T-helper 2 cell treated with Interferon-gamma antibody and Interleukin-4, amounts not matched to agents 5 μg/mL and 100 μg/mL, for 36 hours (primary cell): Measurements from ENCODE around the gene MPI.
"Not testable (repeated sequence)": the region's sequence is repeated elsewhere in the genome, so short reads cannot be mapped to it uniquely, and the experiment has no call there.

Source experiments
- DNase-seq: peaks from one replicate; pipeline ENCODE4 v3.0.0; 2021; ENCODE audit warnings: low spot score
- H3K27ac Mint-ChIP-seq: one replicate; pipeline ENCODE4 v1.8.0; 2021; ENCODE audit warnings: mild to moderate bottlenecking, mixed read lengths
- H3K27me3 Mint-ChIP-seq: one replicate; pipeline ENCODE4 v1.8.0; 2021; ENCODE audit warnings: low read depth, mixed read lengths
- H3K36me3 Mint-ChIP-seq: one replicate; pipeline ENCODE4 v1.8.0; 2021; ENCODE audit warnings: low read depth, mixed read lengths
- H3K4me1 Mint-ChIP-seq: one replicate; pipeline ENCODE4 v1.8.0; 2021; ENCODE audit warnings: low read depth, mixed read lengths
- H3K4me3 Mint-ChIP-seq: one replicate; pipeline ENCODE4 v1.8.0; 2022; ENCODE audit warnings: mild to moderate bottlenecking, moderate library complexity, mixed read lengths
- H3K9me3 Mint-ChIP-seq: one replicate; pipeline ENCODE4 v1.8.0; 2021; ENCODE audit warnings: mixed read lengths

Gene MPI

DNA sequence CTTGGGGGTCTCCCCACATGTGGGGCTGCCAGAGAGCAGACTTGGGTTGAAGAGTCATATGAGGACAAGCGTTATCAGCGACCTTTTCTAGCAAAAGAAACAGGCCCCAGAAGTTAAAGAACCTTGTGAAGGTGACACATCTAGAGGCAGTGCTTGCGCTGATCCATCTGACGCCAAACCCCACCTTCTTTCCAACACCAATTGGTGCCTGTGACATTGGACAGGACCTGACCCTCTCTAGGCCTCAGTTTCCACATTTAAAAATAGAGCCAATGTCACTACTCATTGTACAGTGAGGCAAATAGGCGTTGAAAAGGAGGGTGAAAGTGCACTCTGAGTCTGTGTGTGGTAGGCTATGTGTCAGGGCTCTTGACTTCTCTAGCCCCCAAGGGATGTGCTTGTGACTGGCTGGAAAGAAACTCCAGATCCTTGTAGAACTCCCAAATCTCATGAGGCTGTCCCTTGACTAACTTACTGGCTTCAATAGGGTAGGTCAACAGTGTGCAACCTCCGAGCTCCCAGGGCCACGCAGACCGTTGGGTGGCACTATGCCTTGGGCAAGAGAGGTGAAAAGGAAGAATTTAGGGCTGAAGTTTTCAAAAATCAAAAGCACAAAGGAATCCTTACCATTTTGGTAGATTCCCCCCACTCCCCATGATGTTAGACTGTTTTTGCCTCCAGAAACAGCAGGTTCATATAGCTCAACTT lies 17.5 kb downstream of the MPI start:
- H3K4me3 Mint-ChIP-seq: peak overlapping the region; percentile 93
- peaks cover 22% of the 10 kb centered on the region for H3K4me1 Mint-ChIP-seq
- peak overlapping the region; percentile 94 for H3K27ac Mint-ChIP-seq
- no peaks in the 10 kb centered on the region for H3K27me3 Mint-ChIP-seq
- no peaks in the 10 kb centered on the region for H3K9me3 Mint-ChIP-seq
- H3K36me3 Mint-ChIP-seq: peaks cover 33% of the 10 kb centered on the region
- DNase-seq: peak; percentile 22

DNA sequence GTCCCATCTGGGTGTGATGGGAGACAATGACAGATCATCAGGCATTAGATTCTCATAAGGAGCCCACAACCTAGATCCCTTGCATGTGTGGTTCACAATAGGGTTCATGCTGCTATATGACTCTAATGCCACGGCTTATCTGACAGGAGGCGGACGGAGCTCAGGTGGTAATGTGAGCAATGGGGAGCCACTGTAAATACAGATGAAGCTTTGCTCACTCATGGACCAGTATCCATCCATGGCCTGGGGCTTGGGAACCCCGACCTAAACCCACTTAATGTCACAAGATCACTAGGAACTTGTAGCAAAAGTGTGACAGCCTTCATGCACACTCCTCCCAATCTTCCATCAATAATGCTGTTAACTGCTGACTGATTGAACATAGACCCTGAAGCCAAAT lies 18.8 kb downstream of the MPI start:
- no peak overlapping the region for H3K27ac Mint-ChIP-seq
- H3K4me1 Mint-ChIP-seq: peaks cover 22% of the 10 kb centered on the region
- DNase-seq: no peak
- H3K9me3 Mint-ChIP-seq: no peaks in the 10 kb centered on the region
- peaks cover 32% of the 10 kb centered on the region for H3K36me3 Mint-ChIP-seq
- H3K4me3 Mint-ChIP-seq: no peak overlapping the region
- H3K27me3 Mint-ChIP-seq: no peaks in the 10 kb centered on the region

DNA sequence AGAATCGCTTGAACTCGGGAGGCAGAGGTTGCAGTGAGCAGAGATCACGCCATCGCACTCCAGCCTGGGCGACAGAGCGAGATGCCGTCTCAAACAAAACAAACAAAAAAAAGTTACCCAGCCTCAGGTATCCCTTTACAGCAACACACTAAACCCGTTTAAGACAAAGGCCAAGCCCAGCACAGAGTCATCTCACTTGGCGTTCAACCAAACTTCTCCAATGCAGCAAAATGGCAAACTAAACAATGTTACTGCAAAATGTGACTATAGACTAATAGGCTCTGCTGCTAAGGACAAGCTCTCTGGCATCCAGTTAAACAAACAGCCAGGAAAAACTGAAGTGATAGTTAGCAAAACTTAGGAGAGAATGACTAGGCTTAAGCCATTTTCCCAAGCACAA lies 23.2 kb downstream of the MPI start:
- Mint-ChIP-seq H3K4me1 (no peaks in the 10 kb centered on the region), H3K4me3 (no peak overlapping the region), H3K27ac (no peak overlapping the region), H3K27me3 (no peaks in the 10 kb centered on the region), H3K9me3 (no peaks in the 10 kb centered on the region), H3K36me3 (peaks cover 25% of the 10 kb centered on the region)
- no peak for DNase-seq

- not testable (repeated sequence) for H3K27me3 Mint-ChIP-seq, H3K9me3 Mint-ChIP-seq, H3K4me3 Mint-ChIP-seq, DNase-seq, H3K27ac Mint-ChIP-seq, H3K4me1 Mint-ChIP-seq
- H3K36me3 Mint-ChIP-seq: peaks cover 31% of the 10 kb centered on the region
Measured at GRCh38 chr15:74913799-74914198, 24.0 kb downstream of the MPI start.

- Mint-ChIP-seq H3K36me3 (peaks cover 54% of the 10 kb centered on the region), H3K27ac (no peak overlapping the region), H3K4me1 (no peaks in the 10 kb centered on the region), H3K4me3 (no peak overlapping the region), H3K27me3 (no peaks in the 10 kb centered on the region), H3K9me3 (no peaks in the 10 kb centered on the region)
- no peak for DNase-seq
Measured at GRCh38 chr15:74917676-74918075, 27.8 kb downstream of the MPI start.

DNA sequence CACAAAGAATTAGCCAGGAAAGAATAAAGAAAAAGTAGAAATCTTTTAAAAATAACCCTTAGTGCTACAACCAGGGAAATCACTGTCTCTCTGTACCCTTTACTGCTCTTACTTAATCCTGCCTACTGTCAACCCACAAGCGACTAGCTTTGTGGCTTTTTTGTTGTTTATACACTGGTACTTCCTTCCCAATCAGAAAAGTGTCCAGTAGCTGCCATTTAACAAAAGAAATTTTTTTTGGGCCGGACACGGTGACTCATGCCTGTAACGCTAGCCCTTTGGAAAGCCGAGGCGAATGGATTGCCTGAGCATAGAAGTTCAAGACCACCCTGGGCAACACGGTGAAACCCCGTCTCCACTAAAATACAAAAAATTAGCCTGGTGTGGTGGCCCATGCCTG lies 30.6 kb downstream of the MPI start:
- peaks cover 54% of the 10 kb centered on the region for H3K36me3 Mint-ChIP-seq

GRCh38 chr15:74924525-74924924 lies 34.7 kb downstream of the MPI start:
- H3K4me3 Mint-ChIP-seq: no peak overlapping the region
- no peak overlapping the region for H3K27ac Mint-ChIP-seq
- no peak for DNase-seq
- H3K27me3 Mint-ChIP-seq: no peaks in the 10 kb centered on the region
- H3K4me1 Mint-ChIP-seq: no peaks in the 10 kb centered on the region
- no peaks in the 10 kb centered on the region for H3K9me3 Mint-ChIP-seq
- H3K36me3 Mint-ChIP-seq: peaks cover 50% of the 10 kb centered on the region

More for the DNA sequence above, 30.6 kb downstream of the MPI start:
- no peak overlapping the region for H3K27ac Mint-ChIP-seq
- H3K4me1 Mint-ChIP-seq: no peaks in the 10 kb centered on the region
- H3K9me3 Mint-ChIP-seq: no peaks in the 10 kb centered on the region
- no peak for DNase-seq
- no peak overlapping the region for H3K4me3 Mint-ChIP-seq
- no peaks in the 10 kb centered on the region for H3K27me3 Mint-ChIP-seq

DNA sequence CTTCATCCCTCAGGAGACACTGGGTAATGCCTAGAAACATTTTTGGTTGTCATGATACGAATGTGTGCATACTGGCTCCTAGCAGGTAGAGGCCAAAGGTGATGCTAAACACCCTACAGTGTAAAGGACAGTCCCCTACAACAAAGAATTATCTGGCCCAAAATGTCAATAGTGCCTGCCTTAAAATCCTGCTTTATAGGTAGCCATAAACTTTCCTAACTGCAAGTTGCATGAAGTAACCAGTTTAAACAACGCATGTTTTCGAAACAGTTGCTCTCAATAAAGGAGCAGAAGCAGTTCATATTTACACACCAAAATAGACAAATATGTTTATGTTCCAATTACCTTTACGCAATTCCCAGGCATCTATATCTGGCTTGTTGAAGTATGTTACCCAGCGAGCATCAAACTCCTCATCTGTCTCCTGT lies 38.9 kb downstream of the MPI start:
- Mint-ChIP-seq H3K36me3 (peaks cover 41% of the 10 kb centered on the region), H3K9me3 (no peaks in the 10 kb centered on the region), H3K4me3 (no peak overlapping the region), H3K27ac (no peak overlapping the region), H3K4me1 (peaks cover 11% of the 10 kb centered on the region), H3K27me3 (no peaks in the 10 kb centered on the region)
- DNase-seq: no peak

- peaks cover 24% of the 10 kb centered on the region for H3K4me1 Mint-ChIP-seq
- peak overlapping the region; percentile 70 for H3K27ac Mint-ChIP-seq
- H3K9me3 Mint-ChIP-seq: no peaks in the 10 kb centered on the region
- peak overlapping the region; percentile 63 for H3K4me3 Mint-ChIP-seq
- DNase-seq: no peak
- no peaks in the 10 kb centered on the region for H3K27me3 Mint-ChIP-seq
- peaks cover 35% of the 10 kb centered on the region for H3K36me3 Mint-ChIP-seq
Measured at GRCh38 chr15:74933573-74933972, 43.7 kb downstream of the MPI start.

GRCh38 chr15:74935193-74935592 lies 45.4 kb downstream of the MPI start:
- Mint-ChIP-seq H3K4me3 (peak overlapping the region; percentile 77), H3K4me1 (peaks cover 24% of the 10 kb centered on the region), H3K27ac (peak overlapping the region; percentile 76), H3K36me3 (peaks cover 27% of the 10 kb centered on the region)
- DNase-seq, H3K27me3 Mint-ChIP-seq, H3K9me3 Mint-ChIP-seq: not testable (repeated sequence)

- peaks cover 18% of the 10 kb centered on the region for H3K36me3 Mint-ChIP-seq
- peaks cover 22% of the 10 kb centered on the region for H3K4me1 Mint-ChIP-seq
- H3K4me3 Mint-ChIP-seq: peak overlapping the region; percentile 90
- DNase-seq: no peak
- H3K9me3 Mint-ChIP-seq: no peaks in the 10 kb centered on the region
- no peaks in the 10 kb centered on the region for H3K27me3 Mint-ChIP-seq
- H3K27ac Mint-ChIP-seq: peak overlapping the region; percentile 85
Measured at GRCh38 chr15:74937272-74937589, 47.4 kb downstream of the MPI start.

- peaks cover 16% of the 10 kb centered on the region for H3K36me3 Mint-ChIP-seq
- H3K4me3 Mint-ChIP-seq: peak within 1 kb of the TSS; percentile 90
- H3K9me3 Mint-ChIP-seq: no peaks in the 10 kb centered on the region
- H3K4me1 Mint-ChIP-seq: peaks cover 19% of the 10 kb centered on the region
- H3K27ac Mint-ChIP-seq: peak within 1 kb of the TSS; percentile 91
- no peaks in the 10 kb centered on the region for H3K27me3 Mint-ChIP-seq
- DNase-seq: peak; percentile 95
Measured at GRCh38 chr15:74937590-74938371, 47.9 kb downstream of the MPI start, which contains the start of gene COX5A. Gene COX5A, minus strand, starts transcription at chr15:74938073. Its CDS starts 59 bp downstream, at chr15:74938014.

- Mint-ChIP-seq H3K4me3 (no peak overlapping the region), H3K4me1 (peaks cover 9% of the 10 kb centered on the region), H3K27ac (no peak overlapping the region), H3K27me3 (no peaks in the 10 kb centered on the region), H3K36me3 (no peaks in the 10 kb centered on the region), H3K9me3 (no peaks in the 10 kb centered on the region)
- peak; percentile 65 for DNase-seq
Measured at GRCh38 chr15:74950078-74950908, 60.5 kb downstream of the MPI start.

GRCh38 chr15:74951006-74951405 lies 61.2 kb downstream of the MPI start:
- Mint-ChIP-seq H3K36me3 (no peaks in the 10 kb centered on the region), H3K4me3 (no peak overlapping the region), H3K4me1 (peaks cover 11% of the 10 kb centered on the region), H3K9me3 (no peaks in the 10 kb centered on the region), H3K27ac (no peak overlapping the region), H3K27me3 (no peaks in the 10 kb centered on the region)
- no peak for DNase-seq
